NCI-H2196 (cell line): ENCODE results near the gene SLC27A4.
"Not testable (repeated sequence)": the region's sequence is repeated elsewhere in the genome, so short reads cannot be mapped to it uniquely, and the experiment has no call there.

Experiments
- DNase-seq: peaks from one replicate; lab custom pipeline; 2025; ENCODE audit not compliant: unreplicated experiment; lab: John Stamatoyannopoulos, UW

Gene SLC27A4

GRCh38 chr9:128323791-128324190, 16.5 kb upstream of the SLC27A4 start:
- DNase-seq, result no peak

- no peak for DNase-seq
Observed at GRCh38 chr9:128324401-128324800, 15.9 kb upstream of the SLC27A4 start.

- no peak for DNase-seq
Observed at GRCh38 chr9:128325629-128326028, 14.7 kb upstream of the SLC27A4 start.

- no peak for DNase-seq
Observed at GRCh38 chr9:128333451-128333869, 6.9 kb upstream of the SLC27A4 start.

- no peak for DNase-seq
Observed at GRCh38 chr9:128335161-128335560, 5.2 kb upstream of the SLC27A4 start.

- no peak for DNase-seq
Observed at GRCh38 chr9:128335914-128336313, 4.4 kb upstream of the SLC27A4 start.

- no peak for DNase-seq
Observed at GRCh38 chr9:128337936-128338335, 2.4 kb upstream of the SLC27A4 start.

GRCh38 chr9:128338852-128339614, 1.3 kb upstream of the SLC27A4 start:
- not testable (repeated sequence) for DNase-seq

GRCh38 chr9:128340691-128341434, 536 bp downstream of the SLC27A4 start:
- no peak for DNase-seq

- peak; percentile 72 for DNase-seq
Observed at GRCh38 chr9:128341435-128341849, 1.1 kb downstream of the SLC27A4 start.

- no peak for DNase-seq
Observed at GRCh38 chr9:128342971-128343680, 2.8 kb downstream of the SLC27A4 start.

GRCh38 chr9:128343855-128344254, 3.5 kb downstream of the SLC27A4 start:
- no peak for DNase-seq

- DNase-seq, result no peak
Observed at GRCh38 chr9:128344931-128345605, 4.7 kb downstream of the SLC27A4 start.

- DNase-seq, result no peak
Observed at GRCh38 chr9:128349125-128349524, 8.8 kb downstream of the SLC27A4 start.

- no peak for DNase-seq
Observed at GRCh38 chr9:128349772-128350171, 9.4 kb downstream of the SLC27A4 start.

GRCh38 chr9:128355451-128355850, 15.1 kb downstream of the SLC27A4 start:
- DNase-seq, result no peak

GRCh38 chr9:128358090-128358489, 17.8 kb downstream of the SLC27A4 start:
- DNase-seq, result no peak

GRCh38 chr9:128358861-128359260, 18.5 kb downstream of the SLC27A4 start:
- DNase-seq, result no peak

- DNase-seq, result no peak
Observed at GRCh38 chr9:128360826-128361225, 20.5 kb downstream of the SLC27A4 start.

- peak; percentile 52 for DNase-seq
Observed at GRCh38 chr9:128361296-128361985, 21.1 kb downstream of the SLC27A4 start.
